Measurements from ENCODE around the gene CACNG4.

The CACNG4 gene

GRCh38 chr17:66944351-66945146, 20.0 kb upstream of the CACNG4 start:
- no peak for DNase-seq

GRCh38 chr17:66945147-66945835, 19.2 kb upstream of the CACNG4 start:
- DNase-seq = peak; percentile 30

DNA sequence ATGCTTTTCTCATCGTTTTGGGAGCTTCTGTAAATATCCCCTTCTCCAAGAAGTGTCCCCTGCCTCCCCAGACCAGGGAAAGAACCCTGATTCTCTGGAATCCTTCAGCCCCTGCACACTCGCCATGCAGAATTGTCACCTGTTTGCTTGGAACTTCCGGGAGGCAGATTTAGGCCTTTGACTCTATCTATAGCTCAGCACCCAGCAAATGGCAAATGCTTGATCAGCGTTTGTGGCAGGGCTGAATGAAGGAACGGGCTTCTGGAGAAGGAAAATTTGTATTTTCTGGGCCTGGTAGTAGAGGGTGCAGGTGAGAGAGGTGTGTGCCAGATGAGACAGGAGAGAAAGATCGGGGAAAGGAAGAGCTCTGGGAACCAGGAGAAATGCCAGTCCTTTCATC, 18.3 kb upstream of the CACNG4 start:
- DNase-seq = no peak

DNA sequence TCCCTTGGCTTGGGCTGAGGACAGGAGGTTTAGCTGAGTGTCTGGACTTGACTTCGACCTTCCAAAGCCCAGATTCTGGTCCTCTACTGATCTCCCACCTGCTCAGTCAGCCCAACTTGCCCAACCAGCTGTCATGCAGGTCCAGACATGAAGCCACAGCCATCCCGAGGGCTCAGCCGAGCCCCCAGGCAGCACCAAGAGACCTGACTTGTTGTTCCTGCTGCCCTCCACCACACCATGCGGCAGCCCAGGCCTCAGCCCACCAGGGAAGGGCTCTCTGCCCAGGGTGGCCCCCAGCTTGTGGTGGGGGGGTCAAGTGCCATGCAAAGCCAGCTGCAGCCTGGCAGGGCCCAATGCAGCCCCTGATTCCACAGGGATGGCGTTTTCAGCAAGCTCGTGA, 17.2 kb upstream of the CACNG4 start:
- DNase-seq = no peak

GRCh38 chr17:66948061-66948750, 16.3 kb upstream of the CACNG4 start:
- DNase-seq = no peak

- no peak for DNase-seq
Measured at GRCh38 chr17:66949501-66949900, 15.0 kb upstream of the CACNG4 start.

DNA sequence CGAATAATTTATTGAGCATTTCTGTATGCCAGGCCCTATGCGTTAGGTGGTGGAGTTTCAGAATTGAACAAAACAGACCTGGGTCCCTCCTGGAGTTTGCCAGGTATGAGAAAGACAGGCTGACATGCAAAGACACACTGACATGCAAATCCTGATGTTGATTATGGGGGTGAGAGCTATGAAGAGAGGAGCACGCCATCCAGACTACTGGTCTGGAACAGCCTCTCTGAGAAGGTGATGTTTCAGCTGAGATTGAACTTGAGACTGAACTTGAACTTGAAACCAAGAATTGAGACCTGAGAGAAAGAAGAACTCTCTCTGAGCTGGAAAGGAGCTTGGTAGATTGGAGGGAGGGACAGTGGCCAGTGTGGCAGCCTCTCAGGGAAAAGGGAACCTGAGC, 14.2 kb upstream of the CACNG4 start:
- DNase-seq = no peak

DNA sequence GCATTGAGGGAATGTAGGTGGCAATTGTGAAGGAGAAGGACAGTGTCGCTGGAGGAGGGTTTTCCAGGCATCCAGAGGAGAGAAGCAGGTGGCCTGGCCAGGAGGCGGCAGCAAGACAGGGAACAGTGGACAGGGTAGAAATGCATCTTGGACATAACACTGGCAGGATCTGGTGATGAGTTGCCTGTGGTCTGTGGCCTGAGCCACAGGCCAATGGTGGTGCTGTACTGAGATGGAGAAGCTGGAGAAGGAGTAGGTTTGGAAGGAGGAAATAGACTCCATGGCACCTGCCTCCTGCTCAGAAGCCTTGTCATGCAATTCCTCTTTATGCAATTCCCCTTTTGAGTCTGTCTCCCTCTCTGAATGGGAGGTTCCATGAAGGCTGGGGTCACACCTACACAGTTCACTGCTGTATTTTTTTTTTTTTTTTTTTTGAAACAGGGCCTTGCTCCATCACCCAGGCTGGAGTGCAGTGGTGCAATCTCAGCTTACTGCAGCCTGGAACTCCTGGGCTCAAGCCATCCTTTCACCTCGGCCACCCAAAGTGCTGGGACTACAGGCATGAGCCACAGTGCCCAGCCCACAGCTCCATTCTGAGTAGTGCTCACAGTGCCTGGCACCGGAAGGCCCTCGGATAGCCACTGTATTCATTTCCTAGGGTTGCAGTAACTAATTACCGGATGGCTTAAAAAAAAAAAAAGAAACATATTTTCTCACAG, 13.5 kb upstream of the CACNG4 start:
- DNase-seq = no peak

- DNase-seq = no peak
Measured at GRCh38 chr17:66951605-66951953, 12.9 kb upstream of the CACNG4 start.

DNA sequence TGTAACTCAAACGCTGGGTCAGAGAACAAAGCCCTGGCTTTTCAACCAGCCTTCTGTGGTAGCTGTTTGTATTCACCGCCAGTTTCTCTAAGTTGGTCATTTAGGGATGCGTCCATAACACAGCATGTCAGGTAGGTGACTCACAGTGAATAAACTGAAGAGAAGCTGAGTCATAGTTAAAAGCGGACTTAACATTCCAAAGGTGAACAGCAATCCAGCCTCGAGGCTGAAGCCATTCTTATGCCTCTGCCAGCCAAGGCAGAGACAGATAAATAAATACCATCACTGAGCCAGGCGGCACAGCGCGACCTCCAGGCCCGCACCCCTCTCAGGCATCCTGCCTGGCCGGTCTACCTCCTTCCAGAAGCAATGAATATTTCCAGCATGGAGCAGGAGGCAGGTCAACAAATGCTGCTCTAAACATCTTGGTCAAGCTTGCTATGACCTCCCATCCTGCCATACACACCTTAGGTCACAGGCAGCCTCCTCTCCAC, 12.4 kb upstream of the CACNG4 start:
- no peak for DNase-seq

DNA sequence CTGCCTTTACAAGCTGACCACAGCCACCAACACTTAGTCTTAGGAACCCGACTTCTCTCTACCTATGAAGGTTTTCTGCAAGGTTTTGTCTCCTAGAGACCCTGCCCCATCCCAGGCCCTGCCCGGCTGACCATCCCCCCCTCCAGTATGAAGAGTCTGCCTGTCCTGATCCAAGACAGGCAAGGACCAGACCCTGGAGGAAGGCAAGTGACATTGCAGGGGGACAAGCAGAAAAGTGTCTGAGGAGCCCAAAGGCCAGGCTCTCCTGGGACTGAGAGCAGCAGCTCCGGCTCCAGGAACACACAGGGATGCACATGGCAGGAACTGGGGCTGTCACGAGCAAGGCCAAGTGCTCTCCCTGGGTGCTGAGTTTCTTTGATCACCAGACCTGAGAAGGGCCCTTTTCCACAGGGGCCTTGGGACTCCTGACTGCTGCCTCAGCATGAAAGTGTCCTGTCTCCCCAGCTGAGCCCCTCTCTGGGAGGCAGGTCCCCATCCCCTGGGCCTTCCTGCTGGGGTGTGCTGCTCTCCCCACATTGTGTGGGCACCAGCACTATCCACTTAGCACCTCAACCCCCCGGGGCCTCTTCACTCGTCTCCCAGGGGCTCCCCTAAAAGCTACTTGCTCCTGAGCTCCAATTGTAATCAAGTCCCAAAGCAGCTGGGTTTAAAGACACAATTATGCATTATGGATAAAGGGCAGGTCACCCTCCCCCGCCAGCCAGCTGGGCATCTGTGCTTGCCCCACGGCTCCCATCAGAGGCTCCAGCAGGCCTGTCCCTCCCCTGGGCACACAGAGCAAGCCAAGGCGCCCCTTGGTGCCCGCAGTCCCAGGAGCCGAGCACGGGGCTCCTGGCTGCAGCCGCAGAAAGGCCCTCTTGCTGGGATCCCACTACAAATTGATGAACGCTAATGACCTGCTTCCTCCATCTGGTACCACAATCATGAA, 11.6 kb upstream of the CACNG4 start:
- no peak for DNase-seq

DNA sequence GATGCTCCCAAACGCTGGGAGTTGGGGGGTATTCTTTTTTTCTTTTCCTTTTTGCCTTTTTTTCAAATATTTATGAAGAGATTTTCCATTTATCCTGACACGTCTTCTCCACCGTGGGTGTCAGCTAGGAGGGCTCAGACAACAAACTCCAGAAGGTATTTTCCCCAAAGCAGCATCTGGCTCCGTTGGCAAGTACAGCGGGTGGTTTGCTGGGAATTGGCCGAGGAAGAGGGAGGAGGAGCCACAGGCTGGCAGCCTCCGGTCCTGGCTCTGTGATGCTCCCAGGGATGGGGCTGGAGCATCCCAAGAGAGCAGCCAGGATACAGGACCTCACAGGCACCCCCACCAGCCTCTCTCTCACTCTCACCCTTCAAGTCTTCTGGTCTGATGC, 10.9 kb upstream of the CACNG4 start:
- DNase-seq = peak; percentile 13

DNA sequence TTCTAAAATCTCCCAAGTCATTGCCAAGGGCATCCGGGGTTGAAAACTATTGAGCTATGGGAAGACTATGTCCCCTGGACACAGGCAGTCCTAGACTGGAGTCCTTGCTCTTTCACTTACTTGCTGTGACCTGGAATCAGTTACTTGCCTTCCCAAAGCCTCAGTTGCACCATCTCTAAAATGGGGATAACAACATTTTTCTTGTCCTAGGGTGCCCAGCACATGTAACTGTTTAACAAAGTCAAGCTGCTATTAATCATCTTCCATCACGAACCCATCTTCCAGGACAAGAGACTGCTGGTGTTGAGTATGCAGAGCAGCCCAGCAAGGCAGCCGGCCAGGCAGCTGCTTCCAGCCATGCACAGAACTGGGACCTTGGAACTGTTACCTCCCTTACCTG, 9.9 kb upstream of the CACNG4 start:
- no peak for DNase-seq

GRCh38 chr17:66955821-66956220, 8.7 kb upstream of the CACNG4 start:
- DNase-seq = no peak

DNA sequence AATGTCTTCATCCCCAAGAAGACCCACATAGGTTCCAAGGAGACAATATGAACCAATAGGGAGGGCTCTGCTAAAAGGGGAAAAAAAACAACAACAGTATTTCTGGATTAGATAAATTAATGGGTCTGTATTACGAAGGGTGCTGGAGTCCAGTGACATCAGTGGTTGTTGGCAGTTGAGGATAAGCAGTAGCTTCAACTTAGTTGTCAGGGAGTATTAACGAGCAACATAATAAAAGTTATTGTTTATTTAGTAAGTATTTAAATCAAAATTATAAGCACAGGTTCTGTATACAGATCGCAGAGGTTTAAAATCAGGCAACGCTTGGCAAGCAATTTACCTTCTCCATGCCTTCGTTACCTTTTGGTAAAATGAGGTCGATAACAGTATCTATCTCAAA, 7.6 kb upstream of the CACNG4 start:
- DNase-seq = no peak

DNA sequence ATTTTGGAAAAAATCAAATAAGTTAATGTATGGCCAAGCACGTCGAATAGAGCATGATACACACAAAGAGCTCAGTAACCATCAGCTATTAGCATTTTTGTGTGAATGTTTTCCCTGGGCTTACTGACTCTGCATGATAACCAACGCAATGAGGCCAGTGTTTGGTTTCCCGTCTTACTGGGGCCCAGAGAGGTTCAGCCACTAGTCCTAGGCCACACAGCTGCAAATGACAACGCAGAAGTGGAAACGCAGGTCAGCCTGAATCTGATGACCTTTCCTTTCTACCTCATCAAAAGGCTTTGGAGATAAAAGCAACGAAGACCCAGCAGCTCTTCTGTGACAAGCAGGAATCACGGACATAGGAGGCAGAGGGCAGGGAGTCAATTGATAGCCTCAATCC, 7.2 kb upstream of the CACNG4 start:
- no peak for DNase-seq

DNA sequence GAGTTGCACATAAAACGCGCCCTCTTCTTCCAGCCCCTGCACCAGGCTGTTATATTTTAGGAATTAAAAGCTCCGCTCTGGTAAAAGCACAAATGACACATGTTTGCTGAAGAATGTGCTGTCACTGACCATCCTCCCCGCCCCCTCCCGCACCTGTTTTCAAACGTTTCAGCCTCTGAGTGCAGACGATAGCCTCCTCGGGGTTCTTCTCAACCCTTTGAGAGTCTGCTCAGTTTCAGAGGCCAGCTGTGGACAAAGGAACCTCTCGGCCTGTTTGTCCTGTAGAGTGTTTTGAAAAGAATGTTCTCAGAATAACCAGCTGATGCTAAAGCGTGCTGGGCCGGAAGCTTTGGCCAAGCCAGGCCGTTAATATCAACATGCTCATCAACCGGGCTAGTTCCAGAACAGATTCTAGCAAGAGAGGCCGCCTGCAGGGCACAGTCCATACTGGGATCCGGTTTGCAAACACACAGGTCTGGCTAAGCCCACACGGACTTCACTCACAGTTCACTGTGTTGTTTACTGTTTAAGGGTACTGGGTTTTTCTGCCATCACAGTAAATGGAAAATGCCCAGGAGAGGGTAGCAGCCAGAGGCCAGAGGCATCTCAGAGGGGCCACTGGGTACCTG, 6.4 kb upstream of the CACNG4 start:
- no peak for DNase-seq

DNA sequence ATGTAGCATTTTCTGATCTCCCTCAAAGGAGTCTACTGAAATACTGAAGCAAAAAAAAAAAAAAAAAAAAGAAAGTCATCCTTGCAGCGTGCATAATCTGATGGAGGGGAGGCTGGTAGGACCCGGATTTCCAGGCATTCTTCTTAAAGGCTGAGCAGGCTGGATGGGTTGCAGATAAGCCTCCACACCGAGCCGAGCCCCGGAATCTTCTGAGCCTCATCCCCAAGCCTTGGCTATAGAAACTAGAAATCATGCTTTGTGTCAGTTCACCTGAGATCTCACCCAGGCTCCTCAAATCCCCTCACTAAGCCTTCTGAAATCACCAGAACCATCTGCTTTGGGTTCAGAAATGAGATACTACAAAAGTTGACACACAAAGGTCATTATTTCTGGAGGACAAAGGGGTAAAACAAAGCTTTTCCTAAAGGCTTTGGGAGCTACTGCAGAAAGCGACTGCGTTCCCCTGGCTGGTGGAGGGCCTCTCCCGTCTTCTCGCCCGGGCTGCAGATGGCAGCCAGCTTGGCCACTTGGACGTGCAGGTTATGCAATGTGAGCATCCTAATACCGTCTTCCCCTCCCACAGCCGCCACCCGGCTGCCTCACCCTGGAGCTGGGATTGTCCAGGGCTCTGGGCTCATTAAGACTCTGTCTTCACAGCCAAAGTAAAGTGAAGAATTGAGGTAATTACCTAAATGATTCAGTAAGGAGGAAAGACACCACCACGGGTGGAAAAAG, 4.7 kb upstream of the CACNG4 start:
- no peak for DNase-seq

DNA sequence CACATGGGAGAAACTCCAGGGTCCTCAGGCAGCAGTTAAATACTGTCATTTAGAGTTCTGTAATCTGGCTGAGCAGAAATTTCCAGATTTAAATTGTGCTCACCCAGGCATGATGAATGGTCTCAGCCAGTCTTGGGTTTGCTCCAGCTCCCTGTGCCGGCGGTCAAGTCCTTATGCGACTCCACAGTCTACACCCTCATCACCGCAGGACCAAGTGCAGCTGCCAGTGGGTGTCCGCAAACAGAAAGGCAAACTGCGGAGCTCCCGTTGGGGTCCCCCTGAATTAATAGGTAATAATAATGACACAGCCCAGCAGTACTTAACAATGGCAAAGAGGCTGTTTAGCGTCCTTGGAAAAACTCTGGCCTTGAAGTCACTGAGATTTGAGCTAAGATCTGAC, 3.9 kb upstream of the CACNG4 start:
- DNase-seq = no peak

- no peak for DNase-seq
Measured at GRCh38 chr17:66963521-66963908, 992 bp upstream of the CACNG4 start.

Measured in NCI-H2227 treated with DMSO at 0.1 percent for 48 hours (cell line).